22Rv1 (cell line): ENCODE results near the gene ZBTB40.

Experiments used
- ZFX ChIP-seq: fragments of 450-650 bp; IDR thresholded peaks from 2 replicates; pipeline ENCODE4 v1.6.1; 2017; ENCODE audit warnings: antibody characterized with exemption, borderline replicate concordance
- TF ChIP-seq, protein P1 (sequence below): fragments of 450-650 bp; IDR thresholded peaks from 2 replicates; pipeline ENCODE4 v1.5.1; 2017; ENCODE audit warnings: mild to moderate bottlenecking

DNA sequence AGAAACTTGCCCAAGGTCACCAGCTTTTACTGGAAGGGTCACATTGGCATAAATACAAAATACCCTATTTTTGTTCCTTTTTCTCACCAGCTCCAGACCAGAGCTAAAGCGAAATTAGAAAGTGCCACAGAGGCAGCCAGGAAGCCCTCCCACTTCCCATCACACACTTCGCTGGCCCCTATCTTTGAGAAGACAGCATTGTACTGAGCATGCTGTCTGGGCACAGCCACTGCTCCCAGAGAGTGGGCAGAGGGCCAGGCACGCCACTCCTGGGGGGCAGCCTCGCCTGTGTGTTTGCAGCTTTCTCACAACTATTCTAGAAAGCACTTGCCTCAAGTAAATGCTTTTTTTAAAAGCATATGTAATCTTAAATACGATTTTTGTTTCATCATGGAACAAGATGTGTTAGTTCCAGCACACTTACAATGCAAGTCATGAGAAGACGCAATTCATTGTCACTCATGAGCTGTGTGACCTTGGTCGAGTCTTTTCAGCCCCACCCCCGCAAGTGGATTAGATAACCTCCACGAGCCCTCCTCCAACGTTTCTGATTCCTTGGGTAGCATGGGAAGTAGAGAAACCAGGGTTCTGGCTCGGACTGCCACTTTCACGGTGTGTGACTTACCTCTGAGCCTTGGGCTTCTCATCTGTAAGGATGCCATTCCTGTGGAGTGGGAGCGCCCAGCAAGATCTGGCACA lies 85.9 kb downstream of the ZBTB40 start:
- TF ChIP-seq, protein P1, sequence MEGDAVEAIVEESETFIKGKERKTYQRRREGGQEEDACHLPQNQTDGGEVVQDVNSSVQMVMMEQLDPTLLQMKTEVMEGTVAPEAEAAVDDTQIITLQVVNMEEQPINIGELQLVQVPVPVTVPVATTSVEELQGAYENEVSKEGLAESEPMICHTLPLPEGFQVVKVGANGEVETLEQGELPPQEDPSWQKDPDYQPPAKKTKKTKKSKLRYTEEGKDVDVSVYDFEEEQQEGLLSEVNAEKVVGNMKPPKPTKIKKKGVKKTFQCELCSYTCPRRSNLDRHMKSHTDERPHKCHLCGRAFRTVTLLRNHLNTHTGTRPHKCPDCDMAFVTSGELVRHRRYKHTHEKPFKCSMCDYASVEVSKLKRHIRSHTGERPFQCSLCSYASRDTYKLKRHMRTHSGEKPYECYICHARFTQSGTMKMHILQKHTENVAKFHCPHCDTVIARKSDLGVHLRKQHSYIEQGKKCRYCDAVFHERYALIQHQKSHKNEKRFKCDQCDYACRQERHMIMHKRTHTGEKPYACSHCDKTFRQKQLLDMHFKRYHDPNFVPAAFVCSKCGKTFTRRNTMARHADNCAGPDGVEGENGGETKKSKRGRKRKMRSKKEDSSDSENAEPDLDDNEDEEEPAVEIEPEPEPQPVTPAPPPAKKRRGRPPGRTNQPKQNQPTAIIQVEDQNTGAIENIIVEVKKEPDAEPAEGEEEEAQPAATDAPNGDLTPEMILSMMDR: no peak
- no peak for TF ChIP-seq ZFX
